GM18907 (cell line): ENCODE data around the gene GPR39.
A peak's percentile ranks its signal among the peaks of the same experiment; 100 is the strongest.

ENCODE experiments used
- ATAC-seq: cut with Tn5 transposase; IDR thresholded peaks from one replicate; pipeline ENCODE4 v1.9.1; 2021; ENCODE audit warnings: mild to moderate bottlenecking, moderate library complexity; ENCODE audit not compliant: unreplicated experiment

GPR39 gene

DNA sequence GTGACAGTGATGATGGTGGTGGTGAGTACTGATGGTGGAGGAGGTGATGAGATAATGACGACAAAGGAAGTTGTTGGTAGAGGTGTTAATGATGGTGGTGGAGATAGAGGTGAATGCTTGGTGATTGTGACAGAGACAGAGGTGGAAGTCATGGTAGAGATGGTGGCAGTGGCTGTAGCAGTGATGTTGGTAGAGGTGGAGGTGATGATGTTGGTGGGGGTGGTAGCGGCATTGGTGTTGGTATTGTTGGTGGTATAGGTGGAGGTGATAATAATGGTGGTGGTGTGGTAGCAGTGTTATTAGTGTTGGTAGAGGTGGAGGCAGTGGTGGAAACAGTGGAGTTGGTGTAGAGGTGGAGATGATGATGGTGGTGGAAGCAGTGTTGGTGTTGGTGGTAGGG lies 217.0 kb downstream of the GPR39 start:
- no peak for ATAC-seq

DNA sequence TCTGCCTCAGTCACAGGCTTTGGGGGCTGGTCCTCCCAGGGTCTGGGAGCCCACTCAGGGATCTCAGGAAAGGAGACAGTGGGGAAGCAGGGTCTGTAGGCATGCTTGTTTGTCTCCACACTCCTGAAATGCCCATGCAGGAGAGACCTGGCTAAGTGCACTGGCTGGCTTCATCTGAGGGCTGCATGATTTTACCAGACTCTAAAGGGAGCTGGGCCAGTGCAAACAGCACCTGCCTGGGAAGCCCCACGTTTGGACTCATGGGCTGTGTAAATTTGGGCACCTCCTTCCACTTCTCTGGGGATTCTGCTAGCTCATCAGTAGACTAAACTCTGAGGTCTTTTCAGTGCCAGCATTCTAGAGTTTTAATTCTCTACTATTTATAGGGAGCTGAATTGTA lies 219.7 kb downstream of the GPR39 start:
- no peak for ATAC-seq

DNA sequence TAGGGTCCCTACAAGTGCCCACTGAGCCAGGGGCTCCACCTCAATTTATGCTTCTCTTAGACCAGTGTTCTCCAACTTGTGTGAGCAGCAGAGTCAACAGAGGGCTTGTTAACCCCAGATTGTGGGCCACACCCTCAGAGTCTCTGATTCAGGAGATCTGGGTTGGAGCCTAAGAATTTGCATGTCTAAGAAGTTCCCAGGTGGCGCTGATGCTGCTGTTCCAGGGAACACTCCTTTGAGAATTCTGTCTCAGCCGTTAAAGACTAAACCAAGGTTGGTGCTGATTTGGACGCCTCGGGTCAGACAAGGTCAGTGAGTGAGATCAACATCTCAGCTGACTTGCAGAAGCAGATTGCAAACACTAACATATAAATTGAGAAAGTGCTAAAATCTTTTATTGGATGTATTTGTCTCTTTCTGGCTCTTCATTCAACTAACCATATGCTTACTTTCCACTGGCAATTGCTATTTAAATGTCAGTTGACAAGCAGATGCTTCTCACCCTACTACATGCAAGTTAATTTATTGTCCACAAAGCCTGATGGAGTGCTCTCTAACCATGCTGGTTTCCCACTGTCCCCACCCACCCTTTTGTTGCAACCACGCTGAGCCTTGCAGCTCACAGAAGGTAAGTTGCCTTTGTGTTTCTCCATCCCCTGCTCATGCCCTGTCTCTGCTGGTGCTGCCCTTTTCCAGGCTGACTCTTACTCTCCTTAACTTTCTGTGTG lies 221.9 kb downstream of the GPR39 start:
- ATAC-seq = no peak

DNA sequence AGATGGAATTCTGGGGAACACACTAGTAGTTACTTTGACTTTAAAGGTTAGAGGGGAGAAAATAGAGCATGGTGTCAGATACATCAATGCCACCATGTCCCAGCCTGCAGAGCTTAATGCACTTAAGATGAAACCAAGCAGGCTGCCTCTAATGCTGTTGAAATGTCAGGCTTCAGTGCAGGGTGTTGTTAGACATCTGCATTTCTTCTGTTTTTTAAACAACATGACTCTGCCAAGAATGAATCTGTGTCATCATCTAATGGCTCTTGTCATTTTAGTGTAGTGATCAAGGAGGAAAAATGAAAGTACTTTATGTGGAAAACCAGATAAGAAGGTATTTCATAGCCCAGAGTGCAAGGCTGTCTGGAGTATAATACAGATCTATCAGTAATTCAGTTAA lies 223.5 kb downstream of the GPR39 start:
- no peak for ATAC-seq

DNA sequence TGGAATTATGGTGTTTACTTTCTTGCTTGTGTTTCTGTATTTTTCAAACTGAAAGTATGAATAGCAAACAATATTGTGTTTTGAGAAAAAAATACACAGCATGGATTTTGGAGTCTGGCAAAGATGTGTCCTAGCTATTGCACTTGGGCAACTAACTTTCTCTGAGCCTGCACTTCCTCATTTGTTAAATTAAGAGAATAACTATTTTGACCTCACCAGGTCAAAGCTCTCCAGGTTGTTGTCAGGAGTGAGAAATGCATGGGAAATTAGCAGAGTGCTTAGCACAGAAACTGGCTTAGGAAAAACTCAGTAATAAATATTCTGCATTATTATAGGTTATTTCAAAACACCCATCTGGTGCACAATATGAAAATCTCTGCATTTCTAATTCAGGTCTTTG lies 225.2 kb downstream of the GPR39 start:
- no peak for ATAC-seq

DNA sequence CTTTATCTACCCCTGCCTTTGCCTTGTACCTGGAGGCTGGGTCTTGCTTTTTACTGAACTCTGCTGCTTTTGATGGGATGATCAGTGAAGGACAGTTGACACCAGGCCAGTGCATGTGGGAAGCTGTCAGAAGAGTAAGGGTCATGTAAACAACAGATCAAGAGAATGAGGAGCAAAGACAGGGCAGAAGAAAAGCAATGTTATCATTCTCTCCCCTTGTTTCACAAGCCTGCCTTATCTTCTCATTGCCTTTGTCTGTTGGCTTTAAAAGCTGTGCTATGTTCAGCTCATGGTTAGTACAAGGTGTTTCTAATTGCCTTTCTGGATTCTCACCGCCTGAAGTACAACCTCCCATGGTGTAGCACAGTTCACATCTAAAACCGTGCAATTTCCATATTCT lies 225.8 kb downstream of the GPR39 start:
- no peak for ATAC-seq

DNA sequence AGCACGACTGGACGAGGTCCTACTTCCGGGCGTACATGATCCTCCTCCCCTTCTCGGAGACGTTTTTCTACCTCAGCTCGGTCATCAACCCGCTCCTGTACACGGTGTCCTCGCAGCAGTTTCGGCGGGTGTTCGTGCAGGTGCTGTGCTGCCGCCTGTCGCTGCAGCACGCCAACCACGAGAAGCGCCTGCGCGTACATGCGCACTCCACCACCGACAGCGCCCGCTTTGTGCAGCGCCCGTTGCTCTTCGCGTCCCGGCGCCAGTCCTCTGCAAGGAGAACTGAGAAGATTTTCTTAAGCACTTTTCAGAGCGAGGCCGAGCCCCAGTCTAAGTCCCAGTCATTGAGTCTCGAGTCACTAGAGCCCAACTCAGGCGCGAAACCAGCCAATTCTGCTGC lies 228.6 kb downstream of the GPR39 start:
- no peak for ATAC-seq

DNA sequence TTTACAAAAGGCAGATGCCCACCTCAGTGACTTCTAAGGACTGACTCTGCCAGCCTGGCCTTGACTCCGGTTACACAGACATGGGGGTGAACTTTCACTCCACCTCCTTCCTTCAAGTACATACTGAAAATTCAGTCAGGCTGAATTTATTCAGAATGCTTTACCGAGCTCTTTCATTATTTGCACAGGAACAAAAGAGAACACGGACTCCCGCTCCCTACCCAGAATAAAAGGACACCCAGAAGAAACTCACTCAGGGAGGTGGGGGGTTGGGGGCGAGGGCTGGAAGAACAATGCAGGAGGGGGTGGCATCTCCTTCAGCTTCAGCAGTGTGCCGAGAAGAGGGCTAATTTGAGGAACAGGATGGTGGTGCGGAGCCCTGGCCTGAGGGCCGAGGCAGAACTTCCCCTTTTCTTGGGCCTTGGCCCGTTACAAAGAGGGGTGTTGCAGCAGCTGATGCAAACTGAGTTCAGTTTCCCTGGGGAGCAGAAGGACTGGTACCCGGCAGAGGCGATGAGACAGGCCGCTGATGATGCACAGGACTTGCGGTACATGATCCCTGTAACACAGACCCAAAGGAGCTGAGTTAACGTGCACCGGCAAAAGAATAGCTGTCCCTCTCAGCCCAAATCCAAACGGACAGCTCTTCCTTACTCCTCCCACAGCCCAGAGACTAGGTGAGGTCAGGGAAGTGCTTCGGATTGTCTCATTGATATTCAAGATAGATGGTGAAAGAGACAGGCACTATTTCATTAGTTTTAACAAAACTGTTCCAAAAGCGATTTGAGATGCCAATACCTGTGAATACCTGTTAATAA lies 229.3 kb downstream of the GPR39 start:
- peak; percentile 58 for ATAC-seq

DNA sequence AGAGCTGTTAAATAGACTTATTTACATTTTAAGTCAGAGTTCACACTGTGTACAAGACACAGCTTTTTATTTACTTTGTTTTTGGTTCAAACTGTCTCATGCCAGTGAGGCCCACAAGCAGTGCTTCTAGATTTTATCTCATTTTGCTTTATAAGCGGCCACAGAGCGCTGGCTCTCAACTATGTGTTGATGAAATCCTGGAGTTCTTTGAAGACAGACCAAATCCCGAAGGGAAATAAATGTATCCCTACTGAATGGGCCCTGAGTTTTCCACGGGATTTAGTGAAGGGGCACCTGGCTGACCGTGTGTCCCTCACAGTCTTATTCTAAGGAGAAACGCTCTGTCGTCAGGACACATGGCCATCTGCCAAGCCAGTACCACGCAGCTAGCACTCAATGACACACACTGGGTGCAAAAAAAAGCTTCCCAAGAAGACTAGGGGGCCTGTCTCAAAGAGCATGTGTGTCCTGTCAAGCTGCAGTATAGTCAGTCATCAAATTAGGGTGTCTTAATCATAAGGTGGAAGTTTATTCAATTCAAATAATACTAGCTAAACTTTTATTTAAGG lies 230.0 kb downstream of the GPR39 start:
- no peak for ATAC-seq

DNA sequence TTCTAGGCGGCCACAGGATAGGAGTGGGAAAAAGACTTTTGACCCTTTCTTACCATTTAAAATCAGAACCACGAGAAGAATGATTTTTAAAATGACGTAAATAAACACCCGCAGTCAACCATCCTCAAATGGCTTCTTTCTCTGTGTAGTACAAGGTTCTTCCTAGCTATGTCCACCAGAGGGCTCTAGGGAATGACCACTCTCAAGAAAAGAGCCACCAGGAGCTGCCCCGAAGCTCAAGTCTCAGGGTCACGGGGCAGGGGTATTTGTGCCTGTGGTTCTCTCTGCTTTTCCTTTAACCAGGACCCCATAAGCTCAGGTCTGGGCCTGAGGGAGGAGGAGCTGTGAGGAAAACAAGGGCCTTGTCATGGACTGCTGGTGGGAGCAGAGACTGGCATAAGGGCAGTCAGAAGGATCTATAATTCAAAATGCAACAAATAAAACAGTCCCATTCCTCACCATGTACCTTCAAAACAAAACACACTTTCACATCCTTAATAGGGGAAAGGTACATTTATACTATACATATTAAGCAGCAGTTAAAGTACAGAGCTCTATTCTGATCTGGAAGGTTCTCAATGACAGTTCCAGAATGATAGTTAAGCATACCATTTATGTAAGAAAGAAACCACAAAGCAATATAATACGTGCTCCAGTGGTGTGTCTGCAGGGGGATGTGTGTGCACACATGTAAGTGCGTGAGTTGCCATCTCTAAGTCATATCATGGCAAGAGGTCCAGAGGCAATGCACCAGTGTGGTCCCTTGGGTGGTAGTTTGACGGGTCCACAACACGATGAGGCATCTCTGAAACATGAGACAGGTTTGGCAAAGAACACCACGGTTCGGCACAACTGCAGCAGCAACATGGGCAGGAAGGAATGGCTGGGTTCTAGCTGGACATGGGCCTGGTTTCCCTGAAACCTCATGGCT lies 234.8 kb downstream of the GPR39 start:
- ATAC-seq = peak; percentile 52

DNA sequence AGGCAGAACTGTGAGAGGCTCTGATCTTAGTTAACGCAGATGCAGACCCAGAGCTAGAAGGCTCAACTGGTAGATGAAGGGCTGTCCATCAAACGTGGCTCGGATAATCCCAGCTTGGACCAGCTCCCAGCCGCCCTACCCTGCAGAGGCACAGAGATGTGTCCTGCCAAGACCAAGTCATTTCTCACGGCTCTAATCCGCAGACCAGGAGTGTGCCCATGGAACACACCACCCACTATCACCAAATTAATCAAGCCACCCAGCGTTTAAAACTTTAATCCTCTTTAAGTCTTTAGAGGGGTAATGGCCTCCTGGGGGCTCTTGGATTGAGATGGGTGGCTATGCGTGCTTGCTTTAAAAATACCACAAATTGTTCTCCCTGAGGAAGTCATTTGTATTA lies 235.9 kb downstream of the GPR39 start:
- no peak for ATAC-seq

DNA sequence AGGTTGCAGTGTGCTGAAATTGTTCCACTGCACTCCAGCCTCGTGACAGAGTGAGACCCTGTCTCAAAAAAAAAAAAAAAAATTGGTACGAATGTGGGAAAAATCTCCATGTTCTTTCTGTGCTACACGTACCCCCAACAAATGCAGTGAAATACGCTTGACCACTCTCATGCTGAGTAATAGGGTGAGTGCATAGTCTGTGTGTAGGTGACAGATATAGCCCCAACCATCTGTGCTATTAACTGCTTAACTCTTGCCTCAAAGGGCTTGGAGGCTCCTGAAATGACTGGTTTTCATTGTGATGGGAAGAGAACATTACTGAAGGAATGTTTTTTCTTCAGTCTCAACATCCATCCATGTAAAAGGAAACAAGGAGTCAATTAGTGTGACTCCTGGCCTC lies 237.7 kb downstream of the GPR39 start:
- no peak for ATAC-seq

DNA sequence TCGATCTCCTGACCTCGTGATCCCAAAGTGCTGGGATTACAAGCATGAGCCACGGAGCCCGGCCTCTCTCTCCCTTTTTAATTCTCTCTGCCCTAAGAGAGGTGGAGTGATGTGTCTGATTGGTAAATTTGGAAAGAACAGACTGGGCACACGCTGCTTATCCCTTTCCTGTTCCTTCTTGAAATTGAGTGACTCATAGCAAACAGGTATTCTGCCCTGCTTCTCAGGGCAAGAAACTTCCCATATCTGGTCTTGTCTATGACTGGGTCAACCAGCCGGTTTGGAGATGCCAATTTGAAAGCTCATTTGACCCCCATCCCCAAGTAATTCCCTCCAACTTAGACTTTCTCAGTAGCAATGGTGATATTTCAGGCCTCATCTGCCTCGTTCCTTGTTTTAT lies 238.4 kb downstream of the GPR39 start:
- ATAC-seq = no peak

DNA sequence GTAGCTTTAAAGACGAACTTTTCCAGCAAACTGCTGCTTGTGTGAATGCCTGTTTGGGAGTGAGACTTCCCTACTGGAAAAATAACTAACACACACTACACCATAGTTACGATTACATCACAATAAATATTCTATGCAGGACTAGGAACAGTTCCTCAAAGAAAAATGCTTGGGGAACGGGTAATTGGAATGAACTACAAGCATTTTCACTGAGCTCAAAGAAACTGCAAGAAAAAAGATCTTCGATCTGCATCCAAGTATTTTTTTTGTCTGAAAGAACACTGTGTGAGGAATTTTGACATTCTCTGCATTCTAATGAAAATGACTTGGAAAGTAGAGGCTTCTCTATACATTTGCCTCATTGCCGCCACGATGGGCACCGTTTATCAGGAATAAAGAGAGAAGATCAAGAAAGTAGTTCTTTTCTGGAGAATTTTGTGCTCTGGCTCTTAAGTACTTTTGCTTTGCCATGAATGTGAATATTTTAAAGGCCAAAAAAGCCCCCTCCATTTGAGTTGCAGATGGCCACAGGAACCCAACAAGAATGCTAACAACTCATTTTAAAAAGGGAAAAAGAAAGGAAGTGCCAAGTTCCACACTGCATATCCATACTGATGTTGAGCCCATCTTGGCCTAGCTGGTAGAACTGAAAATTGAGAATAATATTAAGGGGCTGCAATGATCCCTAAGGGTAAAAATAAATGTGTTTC lies 239.8 kb downstream of the GPR39 start:
- no peak for ATAC-seq

DNA sequence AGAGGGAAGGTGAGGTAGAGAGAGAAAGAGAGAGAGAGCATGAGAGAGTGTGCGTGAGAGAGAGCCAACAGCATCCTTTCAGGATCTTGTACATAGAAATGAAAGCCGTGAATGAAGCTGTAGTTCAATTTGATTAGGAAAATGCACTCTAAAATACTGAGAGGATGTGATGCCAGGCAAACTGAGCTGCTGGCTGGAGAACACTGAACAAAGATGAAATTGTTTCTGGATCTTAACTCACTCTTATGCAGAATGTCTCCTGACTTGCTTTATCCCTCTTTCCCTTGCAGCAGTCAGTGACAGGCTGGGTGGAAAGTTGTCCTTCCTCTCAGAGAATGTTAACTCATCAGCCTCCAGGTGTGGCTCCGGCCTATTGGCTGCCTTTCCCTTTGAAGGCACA lies 242.7 kb downstream of the GPR39 start:
- no peak for ATAC-seq

DNA sequence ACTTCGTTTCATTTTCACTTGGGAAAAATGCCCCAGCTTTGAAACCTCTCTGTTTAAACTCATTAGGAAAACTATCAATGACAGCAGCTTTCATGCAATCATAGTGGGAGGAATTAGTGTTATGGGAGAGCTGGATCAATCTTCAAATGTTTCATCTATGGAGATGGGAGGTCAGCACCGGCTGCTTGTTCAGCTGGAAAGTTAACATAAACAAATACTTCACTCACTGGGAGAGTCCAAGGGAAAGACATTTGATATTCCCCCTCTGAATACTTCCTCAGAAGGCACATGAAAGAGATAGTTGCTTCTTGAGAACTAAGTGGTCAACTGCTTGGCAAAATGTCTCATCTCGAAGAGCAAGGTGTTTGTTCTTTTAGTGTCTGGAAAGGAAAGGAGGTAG lies 246.1 kb downstream of the GPR39 start:
- ATAC-seq = no peak

DNA sequence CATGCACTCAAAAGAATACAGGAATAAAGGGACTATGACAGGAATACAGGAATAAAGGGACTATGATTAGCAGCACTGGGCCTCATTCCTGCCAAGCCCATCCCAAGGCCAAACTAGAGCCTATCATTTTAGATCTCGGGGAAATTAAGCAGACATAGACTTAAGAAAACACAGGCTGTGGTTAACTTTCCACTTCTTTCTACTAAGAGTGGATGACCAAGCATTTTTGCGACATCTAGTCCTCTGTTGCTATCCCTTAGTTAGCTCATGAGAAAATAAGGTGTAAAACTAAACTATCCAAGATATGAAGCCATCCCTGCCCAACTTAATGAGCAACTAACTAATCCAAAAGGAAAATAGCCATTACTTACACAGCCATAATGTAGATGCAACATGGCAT lies 247.5 kb downstream of the GPR39 start:
- no peak for ATAC-seq

DNA sequence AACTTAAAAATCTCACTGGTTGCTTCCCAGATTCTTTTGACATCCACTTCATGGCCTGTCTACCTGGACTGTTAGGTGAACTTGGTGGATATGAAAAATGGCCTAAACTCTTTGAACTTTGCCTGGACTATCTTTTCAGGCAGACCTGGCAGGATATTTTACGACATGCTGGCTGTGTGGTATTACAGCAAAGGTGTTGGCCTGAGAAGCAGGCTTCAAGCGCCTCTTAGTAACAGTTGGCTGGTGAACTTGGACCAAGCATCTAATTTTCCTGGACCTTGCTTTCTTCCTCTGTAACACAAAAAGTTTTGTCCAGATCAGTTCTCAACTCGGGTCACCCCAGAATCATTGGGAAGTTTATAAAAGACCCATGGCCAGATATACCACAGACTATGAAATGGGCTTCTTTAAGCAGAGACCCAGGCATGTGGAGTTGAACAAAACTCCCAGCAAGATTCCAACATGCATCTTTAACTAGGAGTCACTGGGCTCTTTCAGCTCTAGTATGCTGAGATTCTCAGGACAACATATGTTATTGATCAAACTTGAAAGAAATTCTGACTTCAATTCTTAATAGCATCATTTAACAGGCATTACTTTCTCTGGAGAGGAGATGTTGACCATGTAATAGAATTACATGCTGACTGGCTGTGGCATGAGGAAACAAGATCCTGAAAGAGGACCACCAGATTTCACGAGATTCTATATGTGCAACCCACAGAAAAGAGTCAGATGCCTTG lies 249.0 kb downstream of the GPR39 start:
- no peak for ATAC-seq

DNA sequence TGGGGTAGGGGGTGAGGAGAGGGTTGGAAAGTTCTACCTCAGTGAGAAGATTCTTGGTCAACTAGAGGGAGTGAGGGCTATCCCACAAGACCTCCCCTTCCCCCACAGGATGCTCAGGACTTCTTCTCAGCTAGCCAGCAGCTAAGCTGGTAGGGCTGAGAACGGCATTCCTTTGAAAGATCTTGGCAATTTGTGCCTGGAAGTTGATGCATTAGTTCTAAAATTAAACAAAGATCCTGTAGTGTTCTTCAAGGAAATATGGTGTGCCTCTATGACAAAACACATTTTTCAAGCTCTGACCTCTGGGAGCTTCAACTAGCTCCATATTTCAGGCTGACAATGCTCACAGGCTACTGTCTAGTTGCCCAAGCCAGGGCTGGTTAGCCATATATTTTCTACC lies 251.1 kb downstream of the GPR39 start:
- no peak for ATAC-seq
